ENCODE data around the gene CNOT1. TPM values are rescaled to one million over a fixed set of nuclear protein-coding genes. Genes with fewer than 3 reads are reported as not detected.

CNOT1 gene
- total RNA-seq, 1 experiment from 2014 or later: 328 TPM

- Histone ChIP-seq H3K79me2 (ENCODE audit: insufficient read depth, low read length) (no peaks in the 10 kb centered on the region), H3K4me1 (ENCODE audit: insufficient read depth, low read length) (no peaks in the 10 kb centered on the region; the same call in 1 of the 2 replicates), H3K9ac (ENCODE audit: extremely low read depth, insufficient read length, low read length) (no peak overlapping the region), H3K4ac (ENCODE audit: low read depth, low read length) (peak overlapping the region; percentile 64; the same call in 1 of the 2 replicates), H3K79me1 (ENCODE audit: insufficient read depth, low read depth, low read length, poor library complexity, severe bottlenecking) (no peaks in the 10 kb centered on the region), H3K18ac (ENCODE audit: insufficient read length, low read depth, low read length) (peak overlapping the region; percentile 96), H3K23me2 (ENCODE audit: insufficient read length, low read depth, low read length, poor library complexity, severe bottlenecking) (peaks cover 1% of the 10 kb centered on the region), H2BK12ac (ENCODE audit: insufficient read length, low read depth, low read length) (no peak overlapping the region), H4K5ac (ENCODE audit: insufficient read length, low read depth, low read length) (no peak overlapping the region), H3K27ac (ENCODE audit: insufficient read length, low read depth, low read length) (no peak overlapping the region), H2AK5ac (ENCODE audit: insufficient read length, low read length) (no peak overlapping the region), H3K14ac (ENCODE audit: insufficient read depth, low read length) (peak overlapping the region; percentile 95), H3T11ph (ENCODE audit: low read length) (peak overlapping the region; percentile 40), H2BK120ac (ENCODE audit: low read depth, low read length, poor library complexity, severe bottlenecking) (peak overlapping the region; percentile 97), H3K27me3 (ENCODE audit: insufficient read depth, low read length) (no peaks in the 10 kb centered on the region), H3K56ac (ENCODE audit: insufficient read length, low read depth, low read length) (no peak overlapping the region), H2BK15ac (ENCODE audit: low read depth, low read length) (no peak overlapping the region), H2AFZ (ENCODE audit: low read length) (no peak overlapping the region), H4K20me1 (ENCODE audit: control insufficient read depth, insufficient read depth, insufficient read length) (no peaks in the 10 kb centered on the region), H2BK20ac (ENCODE audit: low read depth, low read length, poor library complexity, severe bottlenecking) (no peak overlapping the region), H3K9me3 (ENCODE audit: control insufficient read depth, low read depth, low read length) (no peaks in the 10 kb centered on the region), H4K91ac (ENCODE audit: insufficient read length, low read depth, low read length) (no peak overlapping the region), H3K23ac (ENCODE audit: insufficient read length, low read depth, low read length) (no peak overlapping the region), H4K8ac (replicated peaks; ENCODE audit: insufficient read length, low read depth, low read length) (no peak overlapping the region), H3K4me2 (ENCODE audit: insufficient read depth, insufficient read length, low read length) (no peak overlapping the region), H2BK5ac (ENCODE audit: insufficient read length, low read length) (no peak overlapping the region)
- TF ChIP-seq CTCF (conservative IDR thresholded peaks at IDR 0.05): peak; percentile 72
- no CpG with 5 or more reads among the region's 8 CpGs for WGBS (ENCODE audit: extremely low coverage, insufficient read length, low lambda C conversion rate)
- H3K27ac Mint-ChIP-seq: peak overlapping the region in 2 of 3 experiments; percentile 55 to 96; a peak in 3 of 7 replicates
- H3K36me3 Mint-ChIP-seq (ENCODE audit: insufficient read depth in 1 of 3, low read depth in 3 of 3): peaks cover 0 to 2% (median 0%) of the 10 kb centered on the region in 3 experiments; a peak in 1 of 7 replicates
- H3K9me3 Mint-ChIP-seq: peaks cover 0 to 2% of the 10 kb centered on the region in 2 experiments; a peak in 2 of 5 replicates
- DNase-seq: peak; percentile 91
- peaks cover 17 to 43% of the 10 kb centered on the region in 2 experiments for H3K4me1 Mint-ChIP-seq
- H3K27me3 Mint-ChIP-seq (ENCODE audit: low read depth): peaks cover 42% of the 10 kb centered on the region
- H3K4me3 Mint-ChIP-seq: peak overlapping the region in 1 of 2 experiments; percentile 71; a peak in 2 of 5 replicates
These were observed 134.6 kb downstream of the CNOT1 start for GRCh38 chr16:58494981-58495520.

All from H9 (cell line).